Spleen (tissue), 11 donors: ENCODE results near the gene HK2. TPM values are rescaled to one million over a fixed set of nuclear protein-coding genes. Genes with fewer than 3 reads are reported as not detected.
A peak's percentile ranks its signal among the peaks of the same experiment; 100 is the strongest.

Experiments used
- DNase-seq: peaks from one replicate; pipeline ENCODE4 v3.0.0-alpha.2; 2020
- H3K27ac ChIP-seq, 8 donors: fragments of 200-600 bp; sonication (generic) in 7 of 8; 1 replicate in 4 of 8; 2 replicates in 4 of 8; pipeline versions ENCODE4 v1.5.0 to v1.8.0; 2016 to 2021; ENCODE audit warnings: inconsistent platforms in 4 of 8, mild to moderate bottlenecking in 4 of 8, moderate library complexity in 1 of 8
- H3K27me3 ChIP-seq, 7 donors: fragments of 200-600 bp; sonication (generic) in 6 of 7; replicated peaks in 1 of 7; 1 replicate in 4 of 7; 2 replicates in 3 of 7; pipeline versions ENCODE4 v1.5.0 to v1.8.0; 2016 to 2021; ENCODE audit warnings: inconsistent platforms in 3 of 7, mild to moderate bottlenecking in 1 of 7
- H3K36me3 ChIP-seq, 6 donors: fragments of 200-600 bp; sonication (generic) in 5 of 6; 1 replicate in 4 of 6; 2 replicates in 2 of 6; pipeline versions ENCODE4 v1.5.0 to v1.8.0; 2016 to 2021; ENCODE audit warnings: inconsistent platforms in 2 of 6
- H3K4me1 ChIP-seq, 6 donors: fragments of 200-600 bp; sonication (generic) in 5 of 6; 1 replicate in 3 of 6; 2 replicates in 3 of 6; pipeline versions ENCODE4 v1.5.0 to v1.8.0; 2016 to 2021; ENCODE audit warnings: inconsistent platforms in 3 of 6
- H3K4me3 ChIP-seq, 8 donors: fragments of 200-600 bp; sonication (generic) in 7 of 8; 1 replicate in 4 of 8; 2 replicates in 4 of 8; pipeline versions ENCODE4 v1.5.0 to v1.8.0; 2016 to 2021; ENCODE audit warnings: inconsistent platforms in 4 of 8, mild to moderate bottlenecking in 4 of 8, moderate library complexity in 2 of 8
- H3K9me3 ChIP-seq, 8 donors: fragments of 200-600 bp; sonication (generic) in 7 of 8; 1 replicate in 4 of 8; 2 replicates in 4 of 8; pipeline versions ENCODE4 v1.5.0 to v1.8.0; 2016 to 2021; ENCODE audit warnings: inconsistent platforms in 4 of 8
- CTCF ChIP-seq, 11 experiments: fragments of 200-600 bp in 7 of 11; fragments of 450-650 bp in 4 of 11; sonication (generic) in 4 of 11; IDR thresholded peaks in 8 of 11; conservative IDR thresholded peaks in 3 of 11; 1 replicate in 7 of 11; 2 replicates in 4 of 11; pipeline versions ENCODE4 v1.4.0 to v1.8.0; 2016 to 2021; ENCODE audit warnings: antibody characterized with exemption in 11 of 11, inconsistent platforms in 4 of 11, mild to moderate bottlenecking in 1 of 11
- POLR2A ChIP-seq, 3 donors: fragments of 450-650 bp; IDR thresholded peaks; one replicate each; pipeline ENCODE4 v1.5.1; 2017; ENCODE audit warnings: antibody characterized with exemption in 3 of 3, mild to moderate bottlenecking in 1 of 3
- POLR2AphosphoS5 ChIP-seq, 3 donors: sonication (generic); formaldehyde crosslinking; IDR thresholded peaks; one replicate each; pipeline ENCODE4 v1.5.1; 2017; ENCODE audit warnings: antibody characterized with exemption in 3 of 3
- WGBS, 5 donors: extraction: QIAGEN DNeasy Blood & Tissue Kit in 3 of 5; methylation state at CpG; one replicate each; pipeline versions ENCODE4 v1.1.5 to v1.1.7; 2013 to 2018; 5-methylcytosine and 5-hydroxymethylcytosine counted together
- intact Hi-C: fragments of 100-400 bp; cut with DNase I; formaldehyde crosslinking; loops from one replicate; pipeline ENCODE4 v1.15.0; 2023; ENCODE audit warnings: low total_unique reads
- polyA plus RNA-seq, 3 donors: library from polyadenylated mRNA; stranded (reverse); fragments of 200-250 nt; gene quantifications; one replicate each; pipeline ENCODE4 v1.2.1, GENCODE V29; 2013
- total RNA-seq, 7 donors: library from RNA; depleted of rRNA in 3 of 7; stranded (reverse); fragments of >200 nt in 3 of 7; fragmentation: NEBNext Ultra II Directional in 4 of 7; extraction: Animal tissue kit (Norgen Biotek cat#: 25700) in 4 of 7; gene quantifications; one replicate each; pipeline versions ENCODE4 v1.1.0 to v1.2.1, GENCODE V29; 2016 to 2021
- donor health status: healthy with polysubstance abuse.
- donor health status: DM: no; HTN: no; CAD: no; lungs with moderate emphysema.
- donor health status: DM: no; HTN: no; CAD: no.
- donor health status: Bipolar disorder and iron deficiency.
- donor health status: healthy.
- donor health status: DM: no; HTN: no; CAD: no.
- donor health status: DM: yes; HTN: yes; CAD: no.

The HK2 gene
- total and polyA plus RNA-seq, 10 donors = 4.8 to 67.8 (median 16.1) TPM

- WGBS, 5 donors = 55 to 69% (median 62%) methylated on average over 2 of the region's 2 CpGs
- Histone ChIP-seq H3K36me3 (no peaks in the 10 kb centered on the region), H3K27ac (no peak overlapping the region), H3K4me1 (peaks cover 0 to 11% (median 9%) of the 10 kb centered on the region in 6 donors), H3K27me3 (peaks cover 0 to 69% (median 6%) of the 10 kb centered on the region in 7 donors), H3K4me3 (no peak overlapping the region), H3K9me3 (no peaks in the 10 kb centered on the region)
- TF ChIP-seq POLR2A (IDR thresholded peaks at IDR 0.05) = no peak
- no peak for TF ChIP-seq POLR2AphosphoS5 (IDR thresholded peaks at IDR 0.05)
- no peak for TF ChIP-seq CTCF (IDR thresholded peaks at IDR 0.05 in 8 of 11, conservative IDR thresholded peaks at IDR 0.05 in 3 of 11)
- intact Hi-C loops = no loop called here
- DNase-seq = no peak
Observed at GRCh38 chr2:74916394-74916793, 82.5 kb downstream of the HK2 start.

- Histone ChIP-seq H3K36me3 (no peaks in the 10 kb centered on the region), H3K9me3 (no peaks in the 10 kb centered on the region), H3K27me3 (peaks cover 0 to 53% (median 3%) of the 10 kb centered on the region in 7 donors), H3K27ac (no peak overlapping the region), H3K4me1 (peaks cover 0 to 23% (median 16%) of the 10 kb centered on the region in 6 donors), H3K4me3 (no peak overlapping the region)
- TF ChIP-seq POLR2AphosphoS5 (IDR thresholded peaks at IDR 0.05) (no peak), CTCF (IDR thresholded peaks at IDR 0.05 in 8 of 11, conservative IDR thresholded peaks at IDR 0.05 in 3 of 11) (no peak), POLR2A (IDR thresholded peaks at IDR 0.05) (no peak)
- WGBS, 5 donors = 76 to 89% (median 82%) methylated on average over 20 of the region's 20 CpGs
- DNase-seq = no peak
- intact Hi-C loops = loop anchor here (2.0 kb wide), 1 partner anchor 487 kb away; no protein-coding TSS in a partner anchor
Observed at GRCh38 chr2:74917702-74918619, 84.0 kb downstream of the HK2 start.

- 2 to 6% (median 4%) methylated on average over 32 to 34 of the region's 34 CpGs for WGBS, 5 donors
- H3K9me3 ChIP-seq = no peaks in the 10 kb centered on the region
- TF ChIP-seq POLR2A (IDR thresholded peaks at IDR 0.05) (no peak), CTCF (IDR thresholded peaks at IDR 0.05 in 8 of 11, conservative IDR thresholded peaks at IDR 0.05 in 3 of 11) (peak; percentile 65 to 93 (median 88)), POLR2AphosphoS5 (IDR thresholded peaks at IDR 0.05) (peak in 2 of 3 donors; percentile 11 to 72)
Observed at GRCh38 chr2:74919827-74920226, 85.9 kb downstream of the HK2 start.

GRCh38 chr2:74921236-74921736, 87.4 kb downstream of the HK2 start:
- Histone ChIP-seq H3K9me3 (no peaks in the 10 kb centered on the region), H3K27me3 (peaks cover 0 to 38% (median 3%) of the 10 kb centered on the region in 7 donors), H3K4me1 (peaks cover 0 to 31% (median 22%) of the 10 kb centered on the region in 6 donors), H3K36me3 (no peaks in the 10 kb centered on the region), H3K4me3 (no peak overlapping the region), H3K27ac (no peak overlapping the region)
- intact Hi-C loops = loop anchor here (10.0 kb wide), 1 partner anchor 704 kb away; no protein-coding TSS in a partner anchor
- no peak for DNase-seq
- 89 to 98% (median 96%) methylated on average over 2 of the region's 2 CpGs for WGBS, 5 donors
- no peak for TF ChIP-seq POLR2AphosphoS5 (IDR thresholded peaks at IDR 0.05)
- no peak for TF ChIP-seq POLR2A (IDR thresholded peaks at IDR 0.05)
- no peak for TF ChIP-seq CTCF (IDR thresholded peaks at IDR 0.05 in 8 of 11, conservative IDR thresholded peaks at IDR 0.05 in 3 of 11)

More at GRCh38 chr2:74919827-74920226, 85.9 kb downstream of the HK2 start:
- Histone ChIP-seq H3K36me3 (no peaks in the 10 kb centered on the region), H3K4me3 (peak overlapping the region in 4 of 8 donors; percentile 9 to 59 (median 34)), H3K4me1 (peaks cover 0 to 31% (median 22%) of the 10 kb centered on the region in 6 donors), H3K27ac (no peak overlapping the region), H3K27me3 (peaks cover 0 to 52% (median 3%) of the 10 kb centered on the region in 7 donors)
- intact Hi-C loops = loop anchor here (2.0 to 10.0 kb wide), 2 partner anchors 485 to 705 kb away; no protein-coding TSS in a partner anchor
- DNase-seq = peak; percentile 93
